Ishikawa (cell line): ENCODE measurements around the gene ZBTB7C.

Experiments used
- TEAD4 ChIP-seq: IDR thresholded peaks from 2 replicates; pipeline ENCODE4 v1.6.1; 2012
- TF ChIP-seq, protein P1 (sequence below): IDR thresholded peaks from 2 replicates; pipeline ENCODE4 v1.6.1; 2012

DNA sequence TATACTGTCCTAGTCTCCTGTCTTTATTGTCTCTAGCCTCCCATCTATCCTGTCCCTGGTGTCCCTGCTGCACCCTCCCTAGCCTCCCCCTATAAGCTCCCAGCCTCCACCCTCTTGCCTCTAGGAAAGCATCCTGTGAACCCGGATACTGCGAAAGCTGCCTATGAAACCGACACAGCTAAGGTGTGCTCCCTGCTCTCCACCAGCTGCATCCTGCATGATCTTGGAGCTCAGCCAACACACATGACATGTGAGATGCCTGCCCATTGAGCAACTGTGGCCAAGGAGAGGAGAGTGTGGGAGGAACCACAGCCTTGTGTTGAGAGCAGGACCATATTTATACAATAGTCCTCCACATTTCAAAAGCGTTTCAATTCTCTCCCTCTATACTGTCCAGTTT is 187.1 kb downstream of the ZBTB7C start:
- TF ChIP-seq TEAD4, result no peak
- TF ChIP-seq, protein P1, sequence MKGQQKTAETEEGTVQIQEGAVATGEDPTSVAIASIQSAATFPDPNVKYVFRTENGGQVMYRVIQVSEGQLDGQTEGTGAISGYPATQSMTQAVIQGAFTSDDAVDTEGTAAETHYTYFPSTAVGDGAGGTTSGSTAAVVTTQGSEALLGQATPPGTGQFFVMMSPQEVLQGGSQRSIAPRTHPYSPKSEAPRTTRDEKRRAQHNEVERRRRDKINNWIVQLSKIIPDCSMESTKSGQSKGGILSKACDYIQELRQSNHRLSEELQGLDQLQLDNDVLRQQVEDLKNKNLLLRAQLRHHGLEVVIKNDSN, result no peak
